ENCODE data around the gene FEM1A. TPM values are rescaled to one million over a fixed set of nuclear protein-coding genes. Genes with fewer than 3 reads are reported as not detected.
A peak's percentile ranks its signal among the peaks of the same experiment; 100 is the strongest.

The FEM1A gene
- total and polyA plus RNA-seq, 2 of the 13 experiments (the other 11 are each of a cell fraction or from before 2014, with no cell fraction given): 3.2 to 10.8 TPM

GRCh38 chr19:4815426-4816201 is 24.1 kb downstream of the FEM1A start (continued):
- TF ChIP-seq RAD51 (IDR thresholded peaks at IDR 0.05; ENCODE audit: borderline replicate concordance) (peak; percentile 78), TFE3 (CRISPR knock-in tag; IDR thresholded peaks at IDR 0.05) (peak; percentile 71; the same call in 1 of the 2 replicates), CREM (IDR thresholded peaks at IDR 0.05) (peak; percentile 77), CREM (CRISPR knock-in tag; IDR thresholded peaks at IDR 0.05) (no peak), MNT (IDR thresholded peaks at IDR 0.05) (peak; percentile 65), YEATS4 (CRISPR knock-in tag; IDR thresholded peaks at IDR 0.05; ENCODE audit: borderline replicate concordance) (peak; percentile 50; the same call in 1 of the 2 replicates), ZBTB10 (CRISPR knock-in tag; IDR thresholded peaks at IDR 0.05; ENCODE audit: borderline replicate concordance) (no peak), HINFP (CRISPR knock-in tag; IDR thresholded peaks at IDR 0.05; ENCODE audit: low read depth) (0 out of 2 replicates have a peak, but pooled peaks have one; percentile 60), ZNF350 (CRISPR knock-in tag; IDR thresholded peaks at IDR 0.05; ENCODE audit: borderline replicate concordance, low read depth) (peak; percentile 47; the same call in 1 of the 2 replicates), ZBED4 (CRISPR knock-in tag; IDR thresholded peaks at IDR 0.05; ENCODE audit: borderline replicate concordance) (no peak), ZNF839 (CRISPR knock-in tag; IDR thresholded peaks at IDR 0.05; ENCODE audit: borderline replicate concordance) (peak; percentile 60; the same call in 1 of the 2 replicates), ELF4 (CRISPR knock-in tag; IDR thresholded peaks at IDR 0.05; ENCODE audit: borderline replicate concordance) (peak; percentile 98), ELF1 (CRISPR knock-in tag; IDR thresholded peaks at IDR 0.05) (peak; percentile 97), ZSCAN12 (CRISPR knock-in tag; IDR thresholded peaks at IDR 0.05) (no peak), NFYC (CRISPR knock-in tag; IDR thresholded peaks at IDR 0.05) (peak; percentile 94), ZNF282 (IDR thresholded peaks at IDR 0.05; ENCODE audit: partially characterized antibody) (no peak), ZNF878 (CRISPR knock-in tag; IDR thresholded peaks at IDR 0.05) (peak; percentile 35; the same call in 1 of the 2 replicates)
